GF-D8 (cell line): ENCODE measurements around the gene HMOX2.

Experiments used
- DNase-seq: peaks from one replicate; lab custom pipeline; 2025; lab: John Stamatoyannopoulos, UW

The HMOX2 gene

GRCh38 chr16:4475880-4476788 lies at the start of gene HMOX2:
Gene HMOX2, plus strand, starts transcription at chr16:4476398. Its CDS starts 29,127 bp downstream, at chr16:4505525.
- DNase-seq, result peak; percentile 83

- no peak for DNase-seq
Observed at GRCh38 chr16:4426722-4427372, 49.4 kb upstream of the HMOX2 start.

- DNase-seq, result no peak
Observed at GRCh38 chr16:4428500-4428899, 47.7 kb upstream of the HMOX2 start.

GRCh38 chr16:4431023-4431422 lies 45.2 kb upstream of the HMOX2 start:
- DNase-seq, result no peak

GRCh38 chr16:4433228-4433627 lies 43.0 kb upstream of the HMOX2 start:
- no peak for DNase-seq

- DNase-seq, result no peak
Observed at GRCh38 chr16:4433914-4434787, 42.0 kb upstream of the HMOX2 start.

- no peak for DNase-seq
Observed at GRCh38 chr16:4435337-4436067, 40.7 kb upstream of the HMOX2 start.

GRCh38 chr16:4437366-4437765 lies 38.8 kb upstream of the HMOX2 start:
- no peak for DNase-seq

GRCh38 chr16:4442371-4442770 lies 33.8 kb upstream of the HMOX2 start:
- no peak for DNase-seq

GRCh38 chr16:4443271-4443670 lies 32.9 kb upstream of the HMOX2 start:
- no peak for DNase-seq

- no peak for DNase-seq
Observed at GRCh38 chr16:4443986-4444385, 32.2 kb upstream of the HMOX2 start.

GRCh38 chr16:4450430-4450829 lies 25.8 kb upstream of the HMOX2 start:
- no peak for DNase-seq

- DNase-seq, result no peak
Observed at GRCh38 chr16:4450931-4451519, 25.2 kb upstream of the HMOX2 start.

- no peak for DNase-seq
Observed at GRCh38 chr16:4452674-4453073, 23.5 kb upstream of the HMOX2 start.

GRCh38 chr16:4454623-4455022 lies 21.6 kb upstream of the HMOX2 start:
- no peak for DNase-seq

GRCh38 chr16:4455081-4455480 lies 21.1 kb upstream of the HMOX2 start:
- no peak for DNase-seq

GRCh38 chr16:4455951-4456350 lies 20.2 kb upstream of the HMOX2 start:
- DNase-seq, result no peak

GRCh38 chr16:4460936-4461249 lies 15.3 kb upstream of the HMOX2 start:
- no peak for DNase-seq

GRCh38 chr16:4461250-4462085 lies 14.7 kb upstream of the HMOX2 start:
- no peak for DNase-seq

- DNase-seq, result no peak
Observed at GRCh38 chr16:4463522-4464163, 12.6 kb upstream of the HMOX2 start.
